PC-9 (cell line): ENCODE results near the gene SPIB. TPM values are rescaled to one million over a fixed set of nuclear protein-coding genes. Genes with fewer than 3 reads are reported as not detected.

Experiments
- BruUV-seq: library from RNA; stranded (reverse); fragments of 400-500 nt; replicated peaks from 2 replicates; lab custom pipeline; 2021; lab: Mats Ljungman, UMichigan
- CTCF ChIA-PET: fragments of 300-600 bp; sonication (Branson Sonifier 250); formaldehyde crosslinking; loops from one replicate; lab custom pipeline; 2022; ENCODE audit warnings: antibody characterized with exemption; lab: Charles Lee
- POLR2A ChIA-PET: fragments of 300-600 bp; sonication (Branson Sonifier 250); formaldehyde crosslinking; loops from one replicate; lab custom pipeline; 2022; ENCODE audit warnings: antibody characterized with exemption; ENCODE audit not compliant: unreplicated experiment; lab: Charles Lee
- DNase-seq, 2 experiments: peaks; one replicate each; pipeline versions ENCODE4 v3.0.0 to v3.0.0-alpha.2; 2015 to 2022; ENCODE audit warnings: mixed read lengths in 1 of 2
- H2AFZ ChIP-seq: fragments of 200-600 bp; sonication (generic); 2 replicates; pipeline ENCODE4 v1.8.1; 2017; ENCODE audit warnings: antibody characterized with exemption
- H3F3A ChIP-seq: fragments of 200-600 bp; sonication (generic); 2 replicates; pipeline ENCODE4 v1.8.1; 2017; ENCODE audit warnings: antibody characterized with exemption, mild to moderate bottlenecking, low read depth; ENCODE audit not compliant: insufficient read depth
- H3K27ac ChIP-seq: fragments of 200-600 bp; sonication (generic); 2 replicates; pipeline ENCODE4 v1.6.1; 2016; ENCODE audit warnings: mixed run types
- H3K27me3 ChIP-seq: fragments of 200-600 bp; sonication (generic); 2 replicates; pipeline ENCODE4 v1.6.1; 2016; ENCODE audit warnings: low read depth, mixed run types; ENCODE audit not compliant: insufficient read depth
- H3K36me3 ChIP-seq: fragments of 200-600 bp; sonication (generic); 2 replicates; pipeline ENCODE4 v1.6.1; 2016; ENCODE audit warnings: low read depth, mixed run types
- H3K4me1 ChIP-seq: fragments of 200-600 bp; sonication (generic); replicated peaks from 2 replicates; pipeline ENCODE4 v1.6.1; 2016; ENCODE audit warnings: mixed run types; ENCODE audit not compliant: insufficient read depth
- H3K4me2 ChIP-seq: fragments of 200-600 bp; sonication (generic); 2 replicates; pipeline ENCODE4 v1.6.1; 2017; ENCODE audit warnings: mixed run types
- H3K4me3 ChIP-seq: fragments of 200-600 bp; sonication (generic); 2 replicates; pipeline ENCODE4 v1.6.1; 2016; ENCODE audit warnings: mixed run types
- H3K79me2 ChIP-seq: fragments of 200-600 bp; sonication (generic); 2 replicates; pipeline ENCODE4 v1.6.1; 2017; ENCODE audit warnings: low read depth, mixed run types
- H3K9me2 ChIP-seq: fragments of 200-600 bp; sonication (generic); 2 replicates; pipeline ENCODE4 v1.8.1; 2017; ENCODE audit warnings: mild to moderate bottlenecking; ENCODE audit not compliant: insufficient read depth
- H3K9me3 ChIP-seq: fragments of 200-600 bp; sonication (generic); 2 replicates; pipeline ENCODE4 v1.8.1; 2016; ENCODE audit warnings: low read depth; ENCODE audit not compliant: insufficient read depth
- H4K20me1 ChIP-seq: fragments of 200-600 bp; sonication (generic); 2 replicates; pipeline ENCODE4 v1.8.1; 2017; ENCODE audit not compliant: insufficient read depth
- CTCF ChIP-seq: fragments of 200-600 bp; sonication (generic); conservative IDR thresholded peaks from 2 replicates; pipeline ENCODE4 v1.6.1; 2017; ENCODE audit warnings: mixed run types, antibody characterized with exemption, mild to moderate bottlenecking, moderate library complexity
- EZH2 ChIP-seq: fragments of 200-600 bp; sonication (generic); IDR thresholded peaks from 2 replicates; pipeline ENCODE4 v1.8.0; 2017; ENCODE audit warnings: antibody characterized with exemption, low read depth
- intact Hi-C: fragments of 100-400 bp; cut with micrococcal nuclease; formaldehyde crosslinking; loops from one replicate; pipeline ENCODE4 v1.10.0; 2022; ENCODE audit not compliant: unreplicated experiment
- total RNA-seq: library from RNA; stranded (reverse); gene quantifications from 2 replicates; pipeline ENCODE4 v1.2.3, GENCODE V29; 2021

Gene SPIB
- total RNA-seq, 1 experiment from 2014 or later, result not detected

- Histone ChIP-seq H3K79me2 (peaks cover 12% of the 10 kb centered on the region), H3K27ac (no peak overlapping the region), H3K4me1 (0 out of 2 replicates have a peak, but pooled peaks cover 6% of the 10 kb centered on the region), H3F3A (peaks cover 23% of the 10 kb centered on the region), H3K4me2 (no peak overlapping the region), H4K20me1 (peaks cover 28% of the 10 kb centered on the region), H3K4me3 (no peak overlapping the region), H3K9me2 (no peaks in the 10 kb centered on the region), H3K9me3 (no peaks in the 10 kb centered on the region), H2AFZ (no peak overlapping the region), H3K36me3 (peaks cover 28% of the 10 kb centered on the region), H3K27me3 (no peaks in the 10 kb centered on the region)
- intact Hi-C loops, result no loop called here
- no peak for TF ChIP-seq EZH2
- TF ChIP-seq CTCF, result no peak
- POLR2A ChIA-PET, result no interaction called here
- BruUV-seq, result TSS peak; percentile 35
- CTCF ChIA-PET, result no interaction called here
- DNase-seq, result no peak
These were observed 40.4 kb upstream of the SPIB start for GRCh38 chr19:50378169-50378862.

GRCh38 chr19:50378863-50379236, 39.9 kb upstream of the SPIB start:
- Histone ChIP-seq H3K9me3 (no peaks in the 10 kb centered on the region), H3F3A (peaks cover 27% of the 10 kb centered on the region), H3K27ac (no peak overlapping the region), H3K4me3 (no peak overlapping the region), H3K9me2 (no peaks in the 10 kb centered on the region), H4K20me1 (peaks cover 28% of the 10 kb centered on the region), H3K4me1 (0 out of 2 replicates have a peak, but pooled peaks cover 6% of the 10 kb centered on the region), H2AFZ (no peak overlapping the region), H3K4me2 (no peak overlapping the region), H3K36me3 (peaks cover 28% of the 10 kb centered on the region), H3K27me3 (no peaks in the 10 kb centered on the region), H3K79me2 (peaks cover 12% of the 10 kb centered on the region)
- CTCF ChIA-PET, result no interaction called here
- intact Hi-C loops, result no loop called here
- TF ChIP-seq EZH2, result no peak
- no peak for TF ChIP-seq CTCF
- POLR2A ChIA-PET, result no interaction called here
- no peak for DNase-seq
- BruUV-seq, result no TSS peak

- H3K27me3 ChIP-seq, result no peaks in the 10 kb centered on the region
- peaks cover 13% of the 10 kb centered on the region for H3K79me2 ChIP-seq
- 0 out of 2 replicates have a peak, but pooled peaks cover 6% of the 10 kb centered on the region for H3K4me1 ChIP-seq
- no peak for TF ChIP-seq CTCF
- TF ChIP-seq EZH2, result no peak
- no peak overlapping the region for H3K4me2 ChIP-seq
- POLR2A ChIA-PET, result no interaction called here
- intact Hi-C loops, result no loop called here
- H4K20me1 ChIP-seq, result peaks cover 28% of the 10 kb centered on the region
- H2AFZ ChIP-seq, result no peak overlapping the region
- H3K4me3 ChIP-seq, result no peak overlapping the region
- H3K27ac ChIP-seq, result no peak overlapping the region
- no TSS peak for BruUV-seq
- H3K36me3 ChIP-seq, result peaks cover 28% of the 10 kb centered on the region
- H3K9me3 ChIP-seq, result no peaks in the 10 kb centered on the region
- CTCF ChIA-PET, result no interaction called here
- no peak for DNase-seq
- H3F3A ChIP-seq, result peaks cover 27% of the 10 kb centered on the region
- H3K9me2 ChIP-seq, result no peaks in the 10 kb centered on the region
These were observed 39.1 kb upstream of the SPIB start for GRCh38 chr19:50379602-50380001.
